T-helper 22 cell (primary cell): ENCODE measurements around the gene GALNT13.

Experiments
- DNase-seq: peaks from one replicate; pipeline ENCODE4 v3.0.0-alpha.2; 2020; ENCODE audit warnings: low read depth

GALNT13 gene

GRCh38 chr2:154130821-154131220, 259.1 kb downstream of the GALNT13 start:
- DNase-seq, result no peak

GRCh38 chr2:154132827-154133226, 261.1 kb downstream of the GALNT13 start:
- no peak for DNase-seq

GRCh38 chr2:154133823-154134222, 262.1 kb downstream of the GALNT13 start:
- DNase-seq, result no peak

GRCh38 chr2:154140249-154141025, 268.7 kb downstream of the GALNT13 start:
- DNase-seq, result no peak

- no peak for DNase-seq
These were observed 270.8 kb downstream of the GALNT13 start for GRCh38 chr2:154142480-154142879.

- no peak for DNase-seq
These were observed 271.4 kb downstream of the GALNT13 start for GRCh38 chr2:154143105-154143504.

- DNase-seq, result no peak
These were observed 286.4 kb downstream of the GALNT13 start for GRCh38 chr2:154158101-154158500.

- DNase-seq, result no peak
These were observed 289.6 kb downstream of the GALNT13 start for GRCh38 chr2:154161286-154161685.

GRCh38 chr2:154170400-154170799, 298.7 kb downstream of the GALNT13 start:
- no peak for DNase-seq

GRCh38 chr2:154173164-154173563, 301.4 kb downstream of the GALNT13 start:
- DNase-seq, result no peak

GRCh38 chr2:154173919-154174318, 302.2 kb downstream of the GALNT13 start:
- DNase-seq, result no peak

GRCh38 chr2:154182008-154182407, 310.3 kb downstream of the GALNT13 start:
- no peak for DNase-seq

- DNase-seq, result no peak
These were observed 316.2 kb downstream of the GALNT13 start for GRCh38 chr2:154187948-154188347.

- DNase-seq, result no peak
These were observed 318.2 kb downstream of the GALNT13 start for GRCh38 chr2:154189953-154190352.

GRCh38 chr2:154193246-154193645, 321.5 kb downstream of the GALNT13 start:
- DNase-seq, result no peak

- DNase-seq, result no peak
These were observed 323.4 kb downstream of the GALNT13 start for GRCh38 chr2:154194909-154195643.

GRCh38 chr2:154195644-154196195, 324.0 kb downstream of the GALNT13 start:
- no peak for DNase-seq

- DNase-seq, result no peak
These were observed 327.1 kb downstream of the GALNT13 start for GRCh38 chr2:154198866-154199265.

- no peak for DNase-seq
These were observed 331.5 kb downstream of the GALNT13 start for GRCh38 chr2:154203206-154203605.

- no peak for DNase-seq
These were observed 332.2 kb downstream of the GALNT13 start for GRCh38 chr2:154203902-154204301.

- no peak for DNase-seq
These were observed 335.7 kb downstream of the GALNT13 start for GRCh38 chr2:154207288-154208047.

- DNase-seq, result no peak
These were observed 352.0 kb downstream of the GALNT13 start for GRCh38 chr2:154223726-154224125.
